ENCODE data around the gene C11orf24.

Gene C11orf24

GRCh38 chr11:68271781-68272608, at the start of gene C11orf24:
C11orf24 (minus strand) TSS chr11:68271973; CDS start chr11:68263767, 8,206 bp downstream.
- DNase-seq (ENCODE audit: low spot score), result peak; percentile 100

- DNase-seq (ENCODE audit: low spot score), result no peak
Observed at GRCh38 chr11:68317147-68317785, 45.5 kb upstream of the C11orf24 start.

GRCh38 chr11:68315171-68315920, 43.6 kb upstream of the C11orf24 start:
- no peak for DNase-seq (ENCODE audit: low spot score)

- DNase-seq (ENCODE audit: low spot score), result no peak
Observed at GRCh38 chr11:68314203-68315170, 42.7 kb upstream of the C11orf24 start.

GRCh38 chr11:68313574-68314202, 41.9 kb upstream of the C11orf24 start:
- no peak for DNase-seq (ENCODE audit: low spot score)

- peak; percentile 75 for DNase-seq (ENCODE audit: low spot score)
Observed at GRCh38 chr11:68312780-68313573, 41.2 kb upstream of the C11orf24 start.

GRCh38 chr11:68312117-68312779, 40.5 kb upstream of the C11orf24 start, which contains the start of gene LRP5:
LRP5 (plus strand) TSS chr11:68312591; CDS start chr11:68312715, 124 bp downstream.
- DNase-seq (ENCODE audit: low spot score), result peak; percentile 87

GRCh38 chr11:68311160-68312116, 39.7 kb upstream of the C11orf24 start:
- no peak for DNase-seq (ENCODE audit: low spot score)

GRCh38 chr11:68309621-68310185, 37.9 kb upstream of the C11orf24 start:
- no peak for DNase-seq (ENCODE audit: low spot score)

- DNase-seq (ENCODE audit: low spot score), result peak; percentile 8
Observed at GRCh38 chr11:68308068-68308467, 36.3 kb upstream of the C11orf24 start.

- no peak for DNase-seq (ENCODE audit: low spot score)
Observed at GRCh38 chr11:68306636-68307035, 34.9 kb upstream of the C11orf24 start.

GRCh38 chr11:68303982-68304780, 32.4 kb upstream of the C11orf24 start:
- no peak for DNase-seq (ENCODE audit: low spot score)

- no peak for DNase-seq (ENCODE audit: low spot score)
Observed at GRCh38 chr11:68303083-68303482, 31.3 kb upstream of the C11orf24 start.

- peak; percentile 1 for DNase-seq (ENCODE audit: low spot score)
Observed at GRCh38 chr11:68302670-68303069, 30.9 kb upstream of the C11orf24 start.

GRCh38 chr11:68302256-68302655, 30.5 kb upstream of the C11orf24 start:
- no peak for DNase-seq (ENCODE audit: low spot score)

- DNase-seq (ENCODE audit: low spot score), result no peak
Observed at GRCh38 chr11:68300076-68300830, 28.5 kb upstream of the C11orf24 start.
